Renal pelvis (tissue), 4 donors: ENCODE results near the gene ITPK1. TPM values are rescaled to one million over a fixed set of nuclear protein-coding genes. Genes with fewer than 3 reads are reported as not detected.

Experiments used
- DNase-seq: peaks from one replicate; pipeline ENCODE4 v3.0.0-alpha.2; 2013
- polyA plus RNA-seq, 3 donors: library from polyadenylated mRNA; unstranded; fragments of 120-200 nt; gene quantifications; one replicate each; pipeline ENCODE4 v1.2.1, GENCODE V29; 2013; ENCODE audit not compliant: insufficient read length in 3 of 3

Gene ITPK1
- polyA plus RNA-seq, 3 donors = 29.8 to 33.6 (median 33.2) TPM

GRCh38 chr14:93086441-93087055 lies 29.2 kb downstream of the ITPK1 start:
- DNase-seq = no peak

GRCh38 chr14:93085911-93086310 lies 29.8 kb downstream of the ITPK1 start:
- peak; percentile 47 for DNase-seq

GRCh38 chr14:93084866-93085857 lies 30.6 kb downstream of the ITPK1 start:
- no peak for DNase-seq

- no peak for DNase-seq
Measured at GRCh38 chr14:93084402-93084801, 31.3 kb downstream of the ITPK1 start.

- no peak for DNase-seq
Measured at GRCh38 chr14:93083917-93084316, 31.8 kb downstream of the ITPK1 start.

GRCh38 chr14:93082576-93083001 lies 33.1 kb downstream of the ITPK1 start:
- DNase-seq = no peak

GRCh38 chr14:93081876-93082570 lies 33.7 kb downstream of the ITPK1 start:
- DNase-seq = no peak

GRCh38 chr14:93079865-93080403 lies 35.8 kb downstream of the ITPK1 start:
- DNase-seq = no peak

- DNase-seq = no peak
Measured at GRCh38 chr14:93079321-93079720, 36.4 kb downstream of the ITPK1 start.

GRCh38 chr14:93078870-93079269 lies 36.9 kb downstream of the ITPK1 start:
- no peak for DNase-seq

GRCh38 chr14:93076755-93077154 lies 39.0 kb downstream of the ITPK1 start:
- no peak for DNase-seq

GRCh38 chr14:93075891-93076290 lies 39.8 kb downstream of the ITPK1 start:
- DNase-seq = no peak

- no peak for DNase-seq
Measured at GRCh38 chr14:93073910-93074769, 41.6 kb downstream of the ITPK1 start.

GRCh38 chr14:93073358-93073707 lies 42.4 kb downstream of the ITPK1 start:
- DNase-seq = no peak

GRCh38 chr14:93072659-93073357 lies 42.9 kb downstream of the ITPK1 start:
- no peak for DNase-seq

GRCh38 chr14:93068711-93069110 lies 47.0 kb downstream of the ITPK1 start:
- no peak for DNase-seq

GRCh38 chr14:93067088-93067487 lies 48.6 kb downstream of the ITPK1 start:
- peak; percentile 42 for DNase-seq

GRCh38 chr14:93065272-93065730 lies 50.4 kb downstream of the ITPK1 start:
- no peak for DNase-seq

GRCh38 chr14:93064411-93065271 lies 51.1 kb downstream of the ITPK1 start:
- DNase-seq = no peak

GRCh38 chr14:93063393-93063792 lies 52.3 kb downstream of the ITPK1 start:
- no peak for DNase-seq
